AML-193 (cell line): Measurements from ENCODE around the gene NCKAP1.
"Not testable (repeated sequence)": the region's sequence is repeated elsewhere in the genome, so short reads cannot be mapped to it uniquely, and the experiment has no call there.

ENCODE experiments used
- DNase-seq, 2 experiments: peaks; one replicate each; lab custom pipeline; 2025; lab: John Stamatoyannopoulos, UW

Gene NCKAP1

GRCh38 chr2:182999348-183000028 is 38.8 kb downstream of the NCKAP1 start:
- no peak for DNase-seq

GRCh38 chr2:182994228-182994912 is 43.9 kb downstream of the NCKAP1 start:
- no peak for DNase-seq

- DNase-seq = no peak
These were observed 55.3 kb downstream of the NCKAP1 start for GRCh38 chr2:182982941-182983340.

- not testable (repeated sequence) for DNase-seq
These were observed 56.8 kb downstream of the NCKAP1 start for GRCh38 chr2:182981475-182981874.

- DNase-seq = no peak
These were observed 57.6 kb downstream of the NCKAP1 start for GRCh38 chr2:182980652-182981051.

GRCh38 chr2:182980115-182980514 is 58.1 kb downstream of the NCKAP1 start:
- peak; percentile 70 to 81 for DNase-seq

GRCh38 chr2:182977463-182977862 is 60.8 kb downstream of the NCKAP1 start:
- DNase-seq = no peak

- DNase-seq = no peak
These were observed 64.6 kb downstream of the NCKAP1 start for GRCh38 chr2:182973441-182974352.

- no peak for DNase-seq
These were observed 65.7 kb downstream of the NCKAP1 start for GRCh38 chr2:182972548-182972942.

GRCh38 chr2:182971820-182972547 is 66.3 kb downstream of the NCKAP1 start:
- DNase-seq = no peak

GRCh38 chr2:182970486-182970885 is 67.8 kb downstream of the NCKAP1 start:
- DNase-seq = no peak

GRCh38 chr2:182968493-182968892 is 69.8 kb downstream of the NCKAP1 start:
- DNase-seq = no peak

- DNase-seq = not testable (repeated sequence)
These were observed 71.9 kb downstream of the NCKAP1 start for GRCh38 chr2:182966356-182966755.

GRCh38 chr2:182962641-182963040 is 75.6 kb downstream of the NCKAP1 start:
- no peak for DNase-seq

- DNase-seq = not testable (repeated sequence)
These were observed 77.4 kb downstream of the NCKAP1 start for GRCh38 chr2:182960869-182961268.

GRCh38 chr2:182954789-182955188 is 83.5 kb downstream of the NCKAP1 start:
- no peak for DNase-seq

GRCh38 chr2:182952741-182953450 is 85.4 kb downstream of the NCKAP1 start:
- DNase-seq = no peak

- DNase-seq = no peak
These were observed 86.2 kb downstream of the NCKAP1 start for GRCh38 chr2:182951948-182952663.

GRCh38 chr2:182950546-182950945 is 87.7 kb downstream of the NCKAP1 start:
- DNase-seq = no peak

- DNase-seq = no peak
These were observed 88.6 kb downstream of the NCKAP1 start for GRCh38 chr2:182949572-182950189.
